GM19328 (cell line): ENCODE results near the gene POLE.

Experiments
- ATAC-seq: cut with Tn5 transposase; IDR thresholded peaks from one replicate; pipeline ENCODE4 v1.9.1; 2021; ENCODE audit warnings: mild to moderate bottlenecking, moderate library complexity; ENCODE audit not compliant: unreplicated experiment

The POLE gene

GRCh38 chr12:132677492-132677891 is 9.7 kb downstream of the POLE start:
- ATAC-seq = no peak

GRCh38 chr12:132675757-132676432 is 11.2 kb downstream of the POLE start:
- no peak for ATAC-seq

- no peak for ATAC-seq
Observed at GRCh38 chr12:132674561-132674960, 12.6 kb downstream of the POLE start.

- ATAC-seq = no peak
Observed at GRCh38 chr12:132673288-132674179, 13.6 kb downstream of the POLE start.

GRCh38 chr12:132672678-132673077 is 14.5 kb downstream of the POLE start:
- no peak for ATAC-seq

- no peak for ATAC-seq
Observed at GRCh38 chr12:132672116-132672515, 15.0 kb downstream of the POLE start.

- ATAC-seq = no peak
Observed at GRCh38 chr12:132669166-132669879, 17.8 kb downstream of the POLE start.

GRCh38 chr12:132668191-132669088 is 18.7 kb downstream of the POLE start:
- no peak for ATAC-seq

- ATAC-seq = no peak
Observed at GRCh38 chr12:132665794-132666193, 21.3 kb downstream of the POLE start.

- ATAC-seq = no peak
Observed at GRCh38 chr12:132665149-132665491, 22.0 kb downstream of the POLE start.

- ATAC-seq = no peak
Observed at GRCh38 chr12:132664206-132665148, 22.7 kb downstream of the POLE start.

- ATAC-seq = no peak
Observed at GRCh38 chr12:132662901-132663755, 24.0 kb downstream of the POLE start.

- no peak for ATAC-seq
Observed at GRCh38 chr12:132661972-132662371, 25.2 kb downstream of the POLE start.

GRCh38 chr12:132660996-132661395 is 26.1 kb downstream of the POLE start:
- ATAC-seq = no peak

- ATAC-seq = no peak
Observed at GRCh38 chr12:132660052-132660451, 27.1 kb downstream of the POLE start.

GRCh38 chr12:132659146-132659545 is 28.0 kb downstream of the POLE start:
- no peak for ATAC-seq

- no peak for ATAC-seq
Observed at GRCh38 chr12:132658149-132658894, 28.8 kb downstream of the POLE start.
